Superior temporal gyrus (tissue), 1 donor: ENCODE results near the gene RPS6KC1.

Source experiments
- DNase-seq: peaks from one replicate; pipeline ENCODE4 v3.0.0-alpha.2; 2016; ENCODE audit errors: extremely low spot score

Gene RPS6KC1

DNA sequence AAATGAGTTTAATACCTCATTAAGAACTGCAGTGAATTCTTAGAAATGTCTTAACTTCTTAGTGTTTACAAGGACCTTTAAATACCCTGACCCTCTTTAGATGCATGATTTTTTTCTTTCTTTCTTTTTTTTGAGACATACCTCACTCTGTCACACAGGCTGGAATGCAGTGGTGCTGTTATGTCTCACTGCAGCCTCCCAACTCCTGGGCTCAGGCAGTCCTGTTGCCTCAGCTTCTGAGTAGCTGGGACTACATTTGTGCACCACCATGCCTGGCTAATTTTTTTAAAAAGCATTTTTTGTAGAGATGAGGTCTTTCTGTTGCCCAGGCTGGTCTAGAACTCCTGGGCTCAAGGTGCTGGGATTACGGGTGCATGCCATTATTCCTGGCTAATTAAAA lies 191.8 kb downstream of the RPS6KC1 start:
- no peak for DNase-seq

DNA sequence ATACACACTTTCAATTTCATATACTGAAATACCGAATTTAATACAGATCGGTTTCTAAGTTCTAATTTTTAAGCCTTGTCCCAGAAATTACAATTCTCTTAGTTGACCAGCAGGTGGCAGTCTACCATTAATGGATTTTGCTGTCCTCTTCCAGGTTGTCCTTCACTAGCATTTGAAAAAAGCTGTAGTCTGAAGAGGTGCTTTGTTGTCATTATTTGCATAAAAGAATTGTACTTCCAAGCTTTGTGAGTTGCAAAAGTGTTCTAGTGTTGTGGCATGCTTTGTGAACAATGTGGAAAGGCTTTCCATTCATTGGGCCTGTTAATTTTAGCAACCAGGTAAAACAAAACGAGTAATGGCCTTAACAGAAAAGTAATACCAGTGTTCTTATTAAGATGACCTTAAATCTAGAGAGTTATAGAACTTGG lies 193.6 kb downstream of the RPS6KC1 start:
- DNase-seq = peak; percentile 82

DNA sequence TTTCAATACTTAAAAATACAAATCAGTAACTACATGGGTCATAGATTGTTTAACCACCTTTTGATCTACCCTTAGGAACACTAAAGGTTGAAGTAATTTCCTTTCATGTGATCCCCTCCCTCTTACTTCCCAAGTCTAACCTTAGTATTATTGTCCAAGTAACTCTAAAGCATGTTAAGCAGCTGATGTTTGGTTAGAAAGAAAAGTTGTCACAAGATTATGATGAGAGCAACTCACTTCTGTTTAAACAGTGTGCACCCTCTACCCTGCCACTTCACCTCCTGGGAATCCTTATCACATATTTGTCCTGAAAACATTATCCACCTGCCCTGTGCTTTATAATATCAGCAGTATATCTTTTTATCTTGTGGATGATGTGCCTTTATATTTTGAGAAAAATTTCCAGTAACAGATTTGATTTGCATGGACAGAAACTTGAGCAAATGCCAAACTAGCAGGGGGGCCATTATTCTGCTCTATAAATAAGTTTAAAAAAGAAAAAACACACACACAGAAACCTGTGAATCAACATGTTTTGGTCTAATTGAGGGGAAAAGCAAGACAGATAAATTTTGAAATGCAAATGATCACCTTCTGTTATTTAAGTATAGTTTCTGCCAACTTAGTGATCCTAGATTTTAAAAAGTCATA lies 194.3 kb downstream of the RPS6KC1 start:
- no peak for DNase-seq

DNA sequence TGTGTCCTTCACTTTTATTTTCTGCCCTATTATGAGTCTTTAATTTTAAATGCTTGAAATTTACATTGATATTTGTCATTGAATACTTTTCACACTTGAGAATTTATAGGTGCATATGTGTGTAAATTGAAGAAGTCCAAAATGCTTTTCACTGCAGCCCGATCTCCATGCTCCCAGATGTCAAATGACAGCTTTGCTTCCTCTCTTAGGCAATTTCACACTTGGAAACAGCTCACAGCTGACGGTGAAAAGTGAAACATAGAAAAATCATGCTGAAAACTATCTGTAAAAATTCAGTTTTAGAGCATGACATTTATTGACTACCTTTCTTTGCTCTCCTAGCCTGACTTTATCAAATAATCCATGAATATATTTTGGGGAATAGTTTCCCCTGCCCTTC lies 196.0 kb downstream of the RPS6KC1 start:
- DNase-seq = no peak

DNA sequence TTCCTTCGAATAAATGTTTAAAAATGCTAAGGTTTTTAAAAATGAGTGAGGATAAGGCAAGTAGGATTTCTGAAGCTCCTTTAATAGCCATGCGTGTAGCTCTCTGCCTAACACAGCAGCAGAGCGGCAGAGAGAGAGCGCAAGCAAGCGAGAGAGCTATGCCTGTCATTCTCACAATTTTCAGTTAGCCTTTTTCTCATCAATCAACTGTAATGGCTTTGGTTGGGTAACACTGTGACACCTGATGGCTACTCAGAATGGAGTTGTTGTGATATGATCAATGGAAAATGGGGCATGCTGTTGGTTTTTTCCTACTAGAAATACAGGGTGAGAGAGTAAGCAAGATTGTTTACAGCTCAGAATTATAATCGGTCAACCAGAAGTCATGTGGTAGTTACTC lies 198.4 kb downstream of the RPS6KC1 start:
- no peak for DNase-seq

DNA sequence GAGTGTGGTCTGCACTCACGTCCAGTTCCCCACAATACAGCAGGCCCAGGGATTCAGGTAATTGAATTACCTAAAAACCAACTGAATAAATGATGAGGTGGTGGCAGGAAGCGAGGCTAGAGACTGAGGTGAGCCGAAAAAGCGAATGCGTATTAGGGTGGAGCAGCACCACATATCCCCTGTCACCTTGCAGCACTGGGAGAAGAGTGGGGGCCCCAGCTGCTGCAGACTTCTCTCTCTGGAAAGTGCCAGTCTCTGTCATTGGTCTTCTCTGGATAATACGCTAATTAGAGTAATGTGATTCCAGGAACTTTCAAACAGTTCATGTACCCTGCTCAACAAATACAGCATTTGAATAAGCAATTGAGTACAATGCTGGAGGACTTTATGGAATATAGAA lies 199.0 kb downstream of the RPS6KC1 start:
- DNase-seq = no peak

DNA sequence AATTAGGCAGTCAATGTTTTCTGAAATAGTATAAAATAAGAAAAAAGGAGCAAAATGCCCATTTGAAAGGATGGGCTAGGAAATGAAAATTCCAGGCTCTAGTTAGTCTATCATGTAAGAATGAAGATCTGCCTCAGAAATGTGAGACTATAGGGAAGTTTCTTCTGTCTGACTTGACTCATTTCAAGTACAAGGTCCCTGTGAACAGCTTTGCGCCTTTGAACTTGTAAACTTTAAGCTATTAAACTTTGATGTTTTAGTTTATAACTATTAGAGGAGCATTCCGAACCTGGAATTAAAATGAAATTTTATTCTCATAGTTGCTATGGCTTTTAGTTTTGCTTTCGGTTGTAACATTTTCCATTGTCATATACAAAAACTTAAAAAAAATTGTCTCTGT lies 199.4 kb downstream of the RPS6KC1 start:
- DNase-seq = no peak

DNA sequence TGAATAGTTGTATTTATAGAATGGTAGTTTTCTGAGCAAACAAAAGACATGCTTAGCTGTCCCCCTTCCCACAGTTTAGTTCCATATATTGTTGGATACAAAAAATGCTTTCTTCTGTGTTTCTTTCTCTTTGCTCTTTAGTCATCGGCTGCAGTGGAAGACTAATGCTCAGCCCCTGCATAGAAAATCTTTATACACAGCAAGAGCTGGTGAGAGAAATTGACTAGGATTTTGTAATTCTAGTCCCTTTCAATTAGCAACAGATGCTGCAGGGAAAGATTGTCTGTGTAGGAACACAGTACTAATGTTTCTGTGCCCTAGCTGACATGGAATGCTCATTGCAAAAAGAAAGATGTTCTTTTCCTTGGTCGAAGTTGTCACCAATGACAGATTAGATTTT lies 200.9 kb downstream of the RPS6KC1 start:
- DNase-seq = no peak

DNA sequence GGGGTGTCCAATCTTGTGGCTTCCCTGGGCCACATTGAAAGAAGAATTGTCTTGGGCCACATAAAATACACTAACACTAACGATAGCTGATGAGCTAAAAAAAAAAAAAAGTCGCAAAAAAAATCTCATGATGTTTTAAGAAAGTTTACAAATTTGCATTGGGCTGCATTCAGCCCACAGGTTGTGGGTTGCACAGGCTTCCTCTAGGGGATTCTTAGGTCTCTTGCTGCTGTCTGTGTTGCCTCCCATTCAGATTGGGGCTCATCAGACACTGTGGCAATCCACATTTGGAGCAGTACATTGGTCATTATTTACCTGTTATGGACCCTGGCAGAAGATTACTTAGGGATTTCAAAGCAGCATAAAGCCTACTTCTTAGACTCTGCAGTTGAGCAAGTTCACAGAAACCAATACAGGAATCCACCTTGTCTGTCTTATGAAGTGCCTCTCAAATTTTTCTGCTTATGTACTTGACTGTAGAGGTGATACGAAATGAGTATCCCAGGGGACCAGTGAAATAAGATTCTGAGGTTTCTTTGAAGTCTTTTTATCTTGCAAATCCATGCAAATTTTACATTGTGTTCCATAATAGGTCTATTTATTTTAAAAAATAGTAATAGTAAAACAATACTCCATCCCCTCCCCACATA lies 205.5 kb downstream of the RPS6KC1 start:
- DNase-seq = no peak

DNA sequence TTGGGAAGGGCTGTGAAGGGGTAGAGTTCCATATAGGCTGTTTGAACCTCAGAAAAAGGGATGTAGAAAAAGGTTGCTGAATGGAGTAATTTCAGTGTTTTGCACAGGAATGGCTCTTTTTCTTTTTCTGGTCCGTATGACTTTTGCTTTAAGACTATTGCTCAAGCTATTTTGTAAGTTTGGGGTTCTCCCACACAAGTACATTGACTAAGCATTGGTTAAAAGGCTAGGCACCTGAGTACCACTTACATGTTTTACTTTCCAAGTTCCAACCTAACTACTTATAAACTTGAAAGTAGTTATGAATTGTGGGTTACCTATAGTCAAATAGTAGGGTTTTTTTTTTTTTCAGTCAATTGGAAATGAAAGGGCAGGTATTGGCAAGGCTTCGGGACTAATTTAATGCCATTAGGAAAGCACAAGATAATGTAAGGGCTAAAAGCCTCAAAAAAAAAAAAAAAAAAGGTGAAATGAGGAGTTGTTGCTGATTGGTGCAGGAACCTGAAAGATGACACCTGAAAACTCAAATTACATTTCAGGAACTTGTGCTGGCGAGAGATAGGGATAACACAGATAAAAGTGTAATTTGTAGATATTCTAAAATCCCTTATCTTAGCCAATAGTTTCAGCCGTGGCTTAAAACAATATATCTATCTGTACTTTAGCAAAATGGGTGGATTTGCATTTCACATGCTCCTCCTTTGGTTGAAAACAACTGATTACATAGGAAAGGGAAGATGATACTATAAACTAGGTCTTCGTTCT lies 209.5 kb downstream of the RPS6KC1 start:
- DNase-seq = no peak

DNA sequence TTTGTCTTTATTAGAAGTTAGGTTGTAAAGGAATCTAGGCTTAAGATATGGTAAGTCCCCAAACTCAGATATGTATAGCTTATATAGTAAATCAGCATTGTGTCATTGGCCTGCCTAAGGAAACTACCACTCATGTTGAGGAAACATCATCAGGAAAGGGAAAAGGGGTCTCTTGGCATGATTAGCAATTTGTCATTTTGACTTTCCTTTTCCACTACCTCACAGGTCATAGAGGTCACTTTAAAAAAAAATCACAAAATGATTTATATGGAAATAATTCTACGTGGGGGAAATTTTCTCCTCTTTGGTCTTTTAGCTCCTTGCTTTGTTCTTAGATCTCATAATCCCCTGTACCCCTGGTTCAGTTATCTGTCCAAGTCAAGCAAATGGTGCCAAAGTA lies 213.5 kb downstream of the RPS6KC1 start:
- no peak for DNase-seq

DNA sequence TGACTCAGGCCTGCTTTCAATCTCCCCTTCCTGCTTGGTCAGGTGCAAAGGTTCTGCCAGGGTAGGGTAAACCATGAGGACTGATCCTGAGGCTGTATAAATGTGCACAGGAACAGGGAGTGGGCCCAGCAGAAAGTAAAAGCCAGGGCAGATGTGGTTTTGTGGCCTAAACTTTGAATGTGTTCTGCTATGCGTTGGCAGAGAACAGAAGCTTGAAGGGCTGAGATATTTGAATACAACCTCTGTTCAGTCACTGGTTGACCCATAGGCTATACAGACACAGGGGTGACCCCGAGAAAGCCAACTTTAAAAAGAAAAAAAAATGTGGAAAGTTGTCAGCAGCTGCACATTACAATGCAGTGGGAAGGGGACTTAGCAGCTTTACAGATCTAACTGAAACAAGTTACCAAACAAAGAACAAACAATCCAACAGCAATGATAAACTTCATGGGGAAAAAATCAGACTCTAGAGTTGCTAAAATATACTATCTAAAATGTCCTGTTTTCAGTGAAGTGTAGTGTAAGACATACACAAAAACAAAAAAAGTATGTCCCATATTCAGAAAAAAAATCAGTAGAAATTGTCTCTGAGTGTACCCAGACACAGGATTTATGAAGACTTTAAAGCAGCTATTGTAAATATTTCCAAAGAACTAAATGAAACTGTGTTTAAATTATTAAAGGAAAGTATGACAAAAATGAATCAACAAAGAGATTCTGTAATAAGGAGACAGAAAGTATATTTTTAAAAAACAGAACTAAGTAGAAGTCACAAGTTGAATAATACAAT lies 216.1 kb downstream of the RPS6KC1 start:
- DNase-seq = no peak

DNA sequence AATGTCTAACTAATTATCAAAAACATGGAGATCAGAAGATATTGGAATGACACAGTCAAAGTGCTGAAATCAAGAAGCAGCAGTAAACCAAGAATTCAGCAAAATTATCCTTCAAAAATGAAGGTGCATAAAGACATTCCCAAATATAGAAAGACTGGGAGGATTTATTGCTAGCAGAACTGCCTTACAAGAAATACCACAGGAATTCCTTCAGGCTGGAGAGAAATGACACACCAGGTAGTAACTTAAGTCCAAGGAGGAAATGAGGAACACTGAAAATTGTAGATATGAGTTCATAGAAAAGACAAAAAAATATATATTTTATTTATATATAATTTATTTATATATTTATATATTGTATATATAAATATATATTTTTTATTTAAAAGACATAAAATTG lies 217.2 kb downstream of the RPS6KC1 start:
- no peak for DNase-seq

DNA sequence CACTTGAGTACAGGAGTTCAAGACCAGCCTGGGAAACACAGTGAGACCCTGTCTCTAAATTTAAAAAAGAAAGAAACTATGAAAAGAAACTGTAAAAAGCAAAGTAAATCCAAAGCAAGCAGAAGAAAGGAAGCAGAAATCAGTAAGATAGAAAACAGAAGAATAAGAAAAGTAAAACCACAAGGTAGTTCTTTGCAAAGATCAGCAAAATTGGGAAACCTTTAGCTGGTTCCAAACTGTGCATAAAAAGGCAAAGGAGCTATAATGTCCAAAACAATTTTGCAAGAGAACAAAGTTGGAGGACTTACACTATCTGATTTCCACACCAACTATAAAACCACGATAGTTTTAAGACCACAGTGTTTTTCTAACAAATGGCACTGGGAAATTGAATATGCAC lies 218.8 kb downstream of the RPS6KC1 start:
- no peak for DNase-seq

DNA sequence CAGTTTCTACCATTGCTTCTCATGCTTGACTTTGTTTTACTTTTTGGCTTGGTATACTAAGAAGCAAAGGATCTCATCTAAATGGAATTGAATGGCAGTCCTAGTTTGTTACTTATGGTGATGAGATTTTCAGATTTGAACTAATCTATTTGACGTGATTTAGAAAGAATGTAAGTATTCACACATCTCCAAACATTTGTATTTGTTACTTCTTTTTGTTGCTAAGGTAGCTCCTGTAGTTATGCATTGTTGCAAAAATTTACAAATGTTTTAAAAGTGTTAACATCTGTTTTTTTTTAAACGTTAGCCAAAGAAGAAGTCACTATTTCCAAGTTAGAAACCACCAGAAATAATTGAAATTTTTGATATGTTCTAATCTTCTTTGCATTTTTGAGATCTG lies 222.5 kb downstream of the RPS6KC1 start:
- no peak for DNase-seq

DNA sequence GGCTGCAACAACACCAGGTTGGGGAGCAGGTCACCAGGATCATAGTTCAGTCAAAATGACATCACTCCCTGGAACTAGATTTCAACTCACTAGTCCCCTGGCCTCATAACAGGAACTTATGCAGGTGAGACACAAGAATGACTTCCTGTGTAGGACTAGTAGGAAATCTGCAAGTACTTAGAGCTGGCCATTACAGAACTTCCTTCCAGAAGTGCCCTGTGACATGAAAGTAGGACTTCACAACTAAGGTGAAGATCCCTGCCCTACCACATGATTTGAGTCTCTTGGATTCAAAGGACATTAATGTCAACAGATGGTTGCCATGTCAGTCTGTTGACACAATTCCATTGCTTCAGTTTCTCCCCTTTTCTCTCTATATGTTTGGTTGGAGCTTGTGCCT lies 223.1 kb downstream of the RPS6KC1 start:
- DNase-seq = no peak

DNA sequence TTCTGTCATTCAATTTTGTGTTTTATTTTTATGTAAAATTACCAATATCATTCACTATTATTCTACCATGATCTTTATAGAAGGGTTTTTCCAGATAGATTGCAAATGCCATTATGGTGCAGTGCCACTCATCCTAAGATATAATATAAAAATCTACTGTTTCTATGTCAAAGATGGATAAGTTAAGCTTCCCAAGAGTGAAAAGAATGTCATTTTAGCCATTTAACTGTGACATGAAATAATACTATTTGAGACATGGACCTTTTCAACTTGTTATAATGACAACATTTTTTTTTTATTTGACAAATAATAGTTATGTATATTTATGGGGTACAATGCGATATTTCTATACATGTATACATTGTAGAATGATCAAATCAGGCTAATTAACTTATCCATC lies 224.3 kb downstream of the RPS6KC1 start:
- DNase-seq = no peak

DNA sequence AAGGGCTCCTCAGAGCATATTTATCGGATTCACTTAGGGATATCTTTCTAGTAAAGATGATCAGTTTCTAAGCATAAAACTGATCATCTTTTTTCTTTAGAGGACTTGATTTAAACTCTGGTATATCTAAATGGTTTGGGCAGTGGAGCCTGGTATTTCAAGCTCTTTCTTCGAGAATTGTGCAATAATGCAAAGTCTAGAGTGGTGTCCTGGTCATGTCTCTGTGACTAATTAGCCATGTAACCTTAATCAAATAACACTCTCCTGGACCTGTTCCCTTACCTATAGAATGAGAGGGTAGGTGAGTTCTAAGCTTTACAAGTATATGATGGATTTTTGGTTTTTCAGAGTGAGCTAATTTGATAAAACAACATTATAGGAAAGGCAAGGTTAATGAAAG lies 225.2 kb downstream of the RPS6KC1 start:
- DNase-seq = no peak

DNA sequence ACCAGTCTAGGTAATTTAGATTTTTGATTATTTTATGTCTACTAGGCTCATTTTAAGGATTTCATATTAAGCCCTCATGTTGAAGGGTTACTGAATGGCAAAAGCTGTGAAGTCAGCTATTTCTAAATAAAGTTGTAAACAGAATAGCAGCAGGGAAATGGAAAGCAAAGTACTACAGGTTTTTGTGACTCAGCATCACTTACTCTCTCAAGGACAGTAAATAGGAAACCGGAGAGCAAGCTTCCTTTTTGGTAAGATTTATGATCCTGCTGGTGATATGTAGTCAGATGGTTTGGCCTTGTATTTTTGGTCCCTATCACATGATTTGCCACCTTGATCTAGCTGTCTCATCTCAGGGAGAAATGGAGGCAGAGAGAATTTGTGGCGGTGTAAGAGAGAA lies 226.0 kb downstream of the RPS6KC1 start:
- DNase-seq = no peak

DNA sequence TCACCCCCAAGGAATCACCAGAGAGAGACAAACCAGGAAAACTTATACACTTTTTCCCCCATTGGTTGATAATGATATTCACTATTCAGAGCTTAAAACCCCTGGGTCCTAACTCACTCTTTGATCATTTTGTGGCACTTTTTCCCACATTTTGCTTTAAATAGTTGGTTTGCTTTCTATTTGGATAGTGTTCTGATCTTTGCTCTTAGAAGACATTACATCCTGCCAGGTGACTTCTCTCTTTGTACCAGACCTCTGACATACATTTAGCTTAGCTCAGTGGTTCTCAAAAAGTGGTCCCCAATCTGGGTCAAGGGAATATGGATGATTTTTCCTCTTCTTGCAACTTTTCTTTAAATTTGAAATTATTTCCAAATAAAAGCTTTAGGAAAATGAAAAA lies 228.4 kb downstream of the RPS6KC1 start:
- DNase-seq = no peak

DNA sequence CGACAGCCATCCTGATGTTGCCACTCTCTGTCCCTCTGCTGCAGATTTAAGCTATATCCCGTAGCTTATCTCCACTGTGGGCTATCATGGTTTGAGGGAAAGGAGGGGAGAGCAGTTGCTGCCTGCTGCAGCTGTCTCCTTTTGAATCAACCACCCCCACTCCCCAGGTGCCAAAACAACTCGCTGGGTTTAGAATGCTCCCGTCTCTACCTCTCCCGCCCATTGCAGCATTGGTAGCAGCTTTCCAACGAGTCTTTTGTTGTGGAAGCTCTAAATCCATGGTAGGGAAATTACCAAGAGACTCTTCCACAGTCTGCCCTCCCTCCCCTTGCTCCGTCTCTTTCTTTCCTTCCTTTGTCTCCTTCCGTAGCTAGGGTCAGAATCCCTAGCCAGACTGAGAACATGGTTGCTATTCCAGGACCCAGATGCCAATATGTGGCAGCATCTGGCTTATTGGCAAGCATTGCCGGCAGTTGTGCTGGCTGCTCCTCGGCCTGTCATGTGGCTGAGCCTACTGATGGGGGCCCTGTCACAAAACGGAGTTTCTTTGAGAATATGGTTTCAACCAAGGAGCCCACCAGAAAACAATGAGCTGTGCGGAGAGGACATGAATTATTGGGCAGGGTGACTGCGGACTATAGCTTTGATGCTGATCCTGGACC lies 230.7 kb downstream of the RPS6KC1 start:
- peak; percentile 30 for DNase-seq

DNA sequence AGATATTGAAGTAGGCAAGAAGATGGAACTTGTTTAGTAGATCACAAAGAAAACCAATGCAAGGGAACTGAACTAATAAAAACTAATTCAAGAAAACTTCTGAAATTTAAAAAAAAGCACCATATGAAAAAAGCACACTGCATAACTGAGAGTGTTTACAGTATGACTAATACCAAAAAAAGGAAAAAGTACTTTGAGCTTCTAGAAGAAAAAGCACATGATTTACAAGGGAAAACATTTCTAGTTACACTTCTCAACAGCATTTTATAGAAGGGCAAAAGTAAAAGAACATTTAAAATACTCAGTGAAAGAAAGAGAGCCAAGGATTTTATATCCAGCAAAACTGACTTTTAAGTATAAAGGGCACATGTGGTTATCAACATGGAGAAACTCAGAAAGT lies 233.6 kb downstream of the RPS6KC1 start:
- no peak for DNase-seq
